Superior temporal gyrus (tissue), 1 donor: ENCODE measurements around the gene AGBL4.

Experiments used
- DNase-seq: peaks from one replicate; pipeline ENCODE4 v3.0.0-alpha.2; 2016; ENCODE audit errors: extremely low spot score

Gene AGBL4

DNA sequence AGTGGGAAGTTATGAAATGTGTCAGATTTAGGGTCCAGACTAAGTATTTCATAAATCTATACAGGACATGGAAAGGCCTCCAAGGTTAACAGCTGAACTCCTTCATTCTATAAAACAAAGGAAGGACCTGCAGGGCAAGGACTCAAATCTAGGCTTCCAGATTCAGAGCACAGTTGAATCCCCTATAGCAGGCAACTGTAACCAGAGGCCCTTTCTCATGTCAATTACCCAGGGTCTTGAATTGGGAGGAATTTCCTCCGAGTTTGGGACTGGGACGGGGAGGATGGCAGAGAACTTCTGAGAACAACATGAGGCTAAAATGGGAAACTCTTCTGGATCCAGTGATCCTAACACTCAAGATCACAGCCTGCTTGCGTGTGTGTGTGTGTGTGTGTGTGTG, 1134.1 kb downstream of the AGBL4 start:
- no peak for DNase-seq

GRCh38 chr1:48889082-48889481, 1134.7 kb downstream of the AGBL4 start:
- DNase-seq, result no peak

DNA sequence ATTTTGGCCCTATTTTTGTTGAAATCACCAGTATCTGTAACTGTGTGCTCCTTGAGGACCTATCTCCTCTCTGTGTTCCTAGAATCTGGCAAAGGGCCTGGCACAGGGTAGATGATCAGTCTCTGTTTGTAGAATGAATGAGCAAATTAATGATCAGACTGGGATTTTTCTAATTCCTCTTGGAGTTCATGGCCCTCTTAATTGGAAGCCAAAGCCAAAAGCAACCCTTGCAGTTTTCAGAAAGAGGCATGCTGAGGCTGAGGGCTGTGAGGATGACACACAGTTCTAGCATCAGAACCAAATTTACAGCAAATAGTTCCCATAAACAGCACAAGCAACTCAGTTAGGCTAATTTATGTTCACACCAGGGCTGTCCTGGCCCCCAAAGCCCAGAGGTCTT, 1136.0 kb downstream of the AGBL4 start:
- no peak for DNase-seq

DNA sequence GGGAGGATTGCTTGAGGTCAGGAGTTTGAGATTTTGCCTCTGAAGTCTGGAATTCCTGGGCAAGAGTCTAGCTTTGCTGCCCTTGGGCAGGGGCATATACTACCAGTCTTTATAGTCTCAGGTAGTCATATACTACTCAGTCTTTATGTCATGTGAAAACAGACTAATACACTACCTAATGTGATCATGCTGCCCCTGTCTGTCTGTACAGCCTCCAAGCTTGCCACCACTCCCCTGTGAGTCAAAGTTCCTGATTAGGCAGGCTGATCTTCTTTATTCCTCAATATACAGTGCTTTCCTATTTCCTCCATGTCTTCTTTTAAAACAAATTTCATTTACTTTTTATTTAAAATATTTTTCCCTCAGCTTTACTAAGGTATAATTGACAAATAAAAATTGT, 1141.7 kb downstream of the AGBL4 start:
- no peak for DNase-seq

DNA sequence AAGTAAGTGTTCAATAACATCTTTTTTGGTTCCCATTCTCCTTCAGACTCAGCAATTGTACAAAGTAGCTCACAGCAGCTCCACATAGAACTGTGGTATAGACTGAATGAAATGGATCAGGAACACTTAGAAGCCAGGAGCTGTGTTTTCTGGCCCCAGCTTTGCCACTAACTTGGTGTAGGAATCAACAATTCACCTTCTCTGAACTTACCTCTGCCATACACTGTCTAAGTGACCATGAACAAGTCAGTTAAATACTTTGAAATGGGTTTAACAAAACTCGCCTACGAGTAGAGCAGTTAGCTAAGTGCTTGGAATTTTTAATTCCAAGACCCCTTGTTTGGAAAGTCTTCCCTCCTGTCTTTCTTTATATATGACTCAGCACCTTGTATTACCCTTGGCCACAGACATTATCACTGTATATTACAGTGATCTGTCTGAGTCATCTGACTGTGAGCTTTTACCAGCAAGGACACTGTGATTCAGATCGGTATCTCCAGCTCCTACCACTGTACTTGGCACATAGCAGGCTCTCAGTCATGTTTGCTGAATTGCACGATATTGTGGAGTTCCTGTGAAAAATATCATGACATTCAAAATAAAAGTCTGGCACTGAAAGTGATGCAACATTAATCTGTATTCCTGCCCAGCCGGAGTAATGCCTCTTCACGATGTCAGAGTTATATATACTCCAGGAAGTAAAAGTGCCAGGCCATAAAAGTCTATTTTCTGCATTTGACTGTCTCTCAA, 1145.4 kb downstream of the AGBL4 start:
- no peak for DNase-seq

GRCh38 chr1:48876330-48876785, 1147.4 kb downstream of the AGBL4 start:
- no peak for DNase-seq

DNA sequence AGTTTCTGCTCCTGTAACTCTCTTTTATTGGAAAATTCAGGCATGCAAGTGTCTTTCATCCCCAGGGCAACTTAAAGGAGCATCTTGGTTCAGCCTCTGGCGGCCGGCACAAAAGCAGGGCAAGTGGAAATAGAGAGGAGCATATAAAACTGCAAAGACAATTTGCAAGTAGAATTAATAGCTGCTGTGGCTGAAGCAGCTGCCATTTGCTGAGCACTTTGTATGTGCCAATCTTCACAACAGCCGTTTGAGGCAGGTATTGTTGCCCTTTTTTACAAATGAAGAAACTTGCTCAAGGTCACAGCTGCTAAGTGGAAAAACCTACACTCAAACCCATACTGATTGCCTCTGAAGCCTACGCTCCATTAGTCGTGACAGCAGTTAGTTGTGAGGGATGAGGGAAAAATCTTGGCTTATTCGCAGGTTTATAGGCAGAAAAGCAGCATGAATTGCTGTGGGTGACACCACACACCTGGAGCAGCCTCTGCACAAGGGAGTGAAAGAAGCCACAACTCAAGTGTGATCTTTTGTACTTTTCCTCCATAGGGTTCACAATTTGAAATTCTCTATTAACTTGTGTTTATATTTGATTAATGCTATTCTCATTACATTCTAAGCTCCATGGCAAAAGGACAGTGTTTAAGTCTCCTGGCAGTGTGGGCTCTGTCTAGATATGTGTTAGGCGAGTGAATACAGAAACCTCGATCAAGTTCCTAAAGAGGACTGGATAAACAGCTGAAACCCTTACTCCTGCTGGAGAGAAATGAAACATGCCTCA, 1148.0 kb downstream of the AGBL4 start:
- DNase-seq, result no peak

DNA sequence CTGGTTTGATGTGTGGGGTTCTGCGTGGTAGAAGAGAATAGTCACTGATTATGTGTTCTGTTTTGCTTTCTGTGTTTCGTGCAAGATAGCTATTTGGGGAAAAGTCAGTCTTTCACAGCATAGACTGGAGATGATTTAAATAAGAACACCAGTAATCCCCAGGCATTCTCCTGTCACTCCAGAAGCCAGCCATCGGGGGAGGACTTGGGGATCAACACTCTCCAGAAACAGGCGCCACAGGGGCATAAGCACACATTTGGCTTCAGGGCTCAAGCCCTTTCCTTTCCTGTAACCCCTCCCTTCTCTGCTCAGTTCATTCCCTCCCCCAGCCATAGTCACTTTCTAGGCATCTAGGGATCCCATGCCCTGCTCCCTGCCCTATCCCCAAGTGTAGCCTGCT, 1149.8 kb downstream of the AGBL4 start:
- peak; percentile 54 for DNase-seq

DNA sequence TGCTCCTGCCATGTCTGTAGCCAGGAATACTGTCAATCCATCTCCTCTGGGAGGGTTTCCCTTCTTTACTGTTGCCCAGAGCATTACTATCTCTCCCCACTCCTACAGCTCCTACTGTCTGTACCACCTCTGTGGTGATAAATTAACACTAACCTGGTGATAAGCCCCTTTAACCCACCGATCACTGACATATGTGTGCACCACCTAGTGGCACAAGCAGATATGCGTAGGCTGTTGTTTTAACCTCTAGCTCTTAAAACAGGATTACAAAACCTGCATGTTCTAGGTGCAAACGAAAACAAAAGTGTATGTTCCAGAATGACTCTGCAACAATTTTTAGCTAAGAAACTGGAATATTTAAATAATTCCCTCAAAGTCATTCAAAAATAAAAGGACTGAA, 1153.2 kb downstream of the AGBL4 start:
- no peak for DNase-seq

- DNase-seq, result no peak
Observed at GRCh38 chr1:48869116-48869893, 1154.4 kb downstream of the AGBL4 start.

DNA sequence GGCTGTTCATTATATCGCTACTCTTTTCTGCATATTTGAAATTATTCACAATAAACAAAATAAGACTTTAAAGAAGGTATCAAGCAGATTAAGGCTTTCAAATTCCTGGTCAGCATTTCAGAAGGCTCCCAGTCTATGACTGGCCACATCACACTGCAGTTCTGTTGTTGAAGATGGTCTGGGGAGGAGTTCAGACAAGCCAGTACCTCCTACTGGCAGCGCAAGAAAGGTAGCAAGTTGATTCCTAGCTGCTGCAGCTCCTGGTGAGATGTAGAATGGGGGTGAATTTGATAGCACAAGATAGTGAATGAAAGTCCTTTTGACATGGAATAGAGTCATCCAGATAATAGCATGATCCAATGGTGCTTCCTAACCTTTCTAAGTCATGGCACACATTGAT, 1158.8 kb downstream of the AGBL4 start:
- no peak for DNase-seq

DNA sequence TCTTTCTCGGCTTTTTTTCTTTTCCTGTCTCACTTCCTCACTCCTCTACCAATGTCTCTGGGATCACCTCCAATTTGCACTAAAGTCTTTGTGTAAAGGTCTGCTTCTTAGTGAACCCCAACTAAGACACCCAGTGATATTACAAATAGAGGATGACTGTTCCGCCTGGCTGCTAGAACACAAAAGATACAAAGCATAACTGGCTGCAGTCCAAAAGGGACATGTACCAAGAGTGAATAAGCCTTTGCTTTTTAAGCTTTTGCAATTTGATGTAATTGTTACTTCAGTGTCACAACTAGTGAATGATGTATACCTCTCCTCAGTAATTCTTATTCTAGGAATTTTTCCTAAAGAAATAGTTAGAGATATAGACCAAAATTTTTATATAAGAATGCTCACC, 1164.3 kb downstream of the AGBL4 start:
- no peak for DNase-seq

- no peak for DNase-seq
Observed at GRCh38 chr1:48858200-48858920, 1165.4 kb downstream of the AGBL4 start.

DNA sequence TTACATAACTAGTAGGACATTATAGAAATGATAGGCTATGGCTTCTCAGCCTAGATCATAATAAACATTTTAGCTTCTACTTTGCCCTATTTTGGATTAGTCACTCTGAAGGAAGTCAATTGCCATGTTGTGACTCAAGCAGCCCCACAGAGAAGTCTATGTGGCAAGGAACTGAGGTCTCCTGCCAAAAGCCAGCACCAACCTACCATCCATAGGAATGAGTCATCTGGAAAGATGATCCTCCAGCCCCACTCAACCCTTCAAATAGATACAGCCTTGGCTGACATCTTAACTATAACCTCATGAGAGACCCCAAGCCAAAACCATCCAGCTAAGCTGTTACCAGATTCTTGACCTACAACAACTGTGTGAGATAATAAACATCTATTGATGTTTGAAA, 1170.7 kb downstream of the AGBL4 start:
- DNase-seq, result no peak

DNA sequence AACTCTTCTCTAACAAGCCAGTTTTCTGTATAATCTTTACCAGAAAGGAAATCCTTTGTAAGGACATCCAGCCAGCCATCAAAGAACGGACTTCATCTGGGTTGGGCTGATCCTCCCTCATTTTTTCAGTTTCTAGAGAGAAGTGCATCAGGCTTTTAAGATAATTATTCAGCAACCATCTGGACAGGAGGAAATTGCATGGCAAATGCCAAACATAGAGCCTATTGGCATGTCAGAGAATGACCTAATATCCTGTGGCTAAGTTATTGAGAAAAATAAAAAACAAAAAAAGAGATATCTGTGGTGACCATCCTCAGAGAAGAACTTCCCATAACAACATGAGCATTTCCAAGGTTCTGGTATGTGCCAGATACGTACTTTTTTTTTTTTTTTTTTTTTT, 1172.1 kb downstream of the AGBL4 start:
- no peak for DNase-seq

DNA sequence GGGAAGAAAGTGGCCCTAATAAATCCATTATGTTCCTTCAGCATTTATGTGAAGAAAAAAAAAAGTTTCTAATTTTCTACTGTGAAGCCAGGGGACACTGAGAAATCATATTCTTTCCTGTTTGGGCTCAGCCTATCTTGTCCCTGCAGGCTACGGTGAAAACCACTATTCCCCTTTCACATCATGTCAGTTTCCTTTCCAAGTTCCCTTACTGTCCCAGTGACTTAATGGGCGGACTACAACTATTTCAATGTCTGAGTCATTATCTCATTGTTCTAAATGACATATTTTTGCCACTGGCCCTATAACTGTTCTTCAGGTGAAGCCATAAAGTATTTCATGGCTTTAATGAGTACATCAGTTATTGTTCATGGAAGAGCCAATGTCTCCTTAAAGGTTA, 1175.7 kb downstream of the AGBL4 start:
- DNase-seq, result no peak

GRCh38 chr1:48846441-48846840, 1177.3 kb downstream of the AGBL4 start:
- DNase-seq, result no peak

DNA sequence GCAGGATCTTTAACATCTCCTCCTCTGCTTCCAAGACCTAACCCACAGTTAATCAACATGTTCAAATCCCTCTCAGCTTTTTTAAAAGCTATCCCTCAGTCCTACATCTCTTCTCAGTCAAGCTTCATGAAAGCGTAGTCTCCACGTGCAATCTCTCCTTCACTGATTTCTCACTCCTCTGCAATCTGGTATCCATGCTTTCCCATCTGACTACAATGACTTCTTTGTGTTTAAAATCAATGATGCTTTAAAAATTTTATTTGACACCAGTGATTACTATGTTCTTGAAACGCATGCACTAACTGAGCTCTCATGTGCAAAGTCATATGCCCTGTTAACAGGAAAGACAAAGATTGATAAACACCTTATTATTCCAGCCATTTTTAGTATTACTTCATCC, 1179.6 kb downstream of the AGBL4 start:
- DNase-seq, result no peak

DNA sequence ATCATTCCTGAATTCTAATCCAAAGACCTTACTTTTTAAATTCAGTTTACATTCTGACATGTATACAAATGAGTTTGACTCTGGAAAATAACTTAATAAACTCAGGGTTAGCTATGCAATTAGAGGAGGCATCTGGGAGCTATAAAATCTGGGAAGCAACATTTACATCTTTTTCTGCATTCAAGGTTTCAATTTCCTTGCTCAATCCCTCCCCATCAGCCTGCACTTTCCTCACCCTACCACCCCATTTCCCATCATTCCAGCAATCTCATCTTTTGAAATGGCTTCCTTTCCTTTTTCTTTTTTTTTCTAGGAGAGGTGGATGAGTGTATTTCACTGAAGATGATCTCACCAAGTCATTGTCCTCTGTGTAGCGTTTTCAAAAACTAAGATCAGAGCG, 1181.8 kb downstream of the AGBL4 start:
- no peak for DNase-seq

DNA sequence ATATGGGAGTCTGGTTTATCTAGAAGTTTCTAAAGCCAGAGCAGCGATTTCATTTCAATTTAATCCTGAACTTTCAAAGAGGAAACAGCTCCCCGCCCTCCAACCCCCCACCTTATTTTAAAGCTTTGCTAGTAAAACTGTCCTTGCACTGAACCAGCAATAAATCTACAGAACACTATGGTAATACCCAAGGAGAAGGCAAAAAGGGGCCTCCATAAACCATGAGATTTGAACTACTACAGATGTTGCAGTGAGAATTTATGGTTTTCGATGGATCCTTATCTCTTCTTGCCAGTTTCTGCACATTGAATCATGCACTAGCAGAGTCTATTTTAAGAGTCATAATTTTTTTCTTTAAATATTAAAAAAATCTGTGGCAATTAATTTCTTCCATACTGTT, 1182.3 kb downstream of the AGBL4 start:
- DNase-seq, result no peak

- DNase-seq, result no peak
Observed at GRCh38 chr1:48831120-48831978, 1192.4 kb downstream of the AGBL4 start.
